Karpas-422 (cell line): ENCODE measurements around the gene ATG10. TPM values are rescaled to one million over a fixed set of nuclear protein-coding genes. Genes with fewer than 3 reads are reported as not detected.

Source experiments
- DNase-seq: peaks from one replicate; pipeline ENCODE4 v3.0.0-alpha.2; 2015
- H2AFZ ChIP-seq: fragments of 200-600 bp; sonication (generic); 2 replicates; pipeline ENCODE4 v1.6.1; 2014; ENCODE audit warnings: antibody characterized with exemption, low read length, mixed read lengths
- H3K27ac ChIP-seq: fragments of 200-600 bp; sonication (generic); 2 replicates; pipeline ENCODE4 v1.5.1; 2014; ENCODE audit warnings: mild to moderate bottlenecking, low read length, moderate library complexity
- H3K27me3 ChIP-seq: fragments of 200-600 bp; sonication (generic); 2 replicates; pipeline ENCODE4 v1.6.1; 2014; ENCODE audit warnings: low read length, mixed read lengths
- H3K36me3 ChIP-seq: fragments of 200-600 bp; sonication (generic); 2 replicates; pipeline ENCODE4 v1.6.1; 2014; ENCODE audit warnings: low read length, mixed read lengths; ENCODE audit not compliant: insufficient read depth
- H3K4me1 ChIP-seq: fragments of 200-600 bp; sonication (generic); 2 replicates; pipeline ENCODE4 v1.6.1; 2014; ENCODE audit warnings: mild to moderate bottlenecking, low read length, mixed read lengths
- H3K4me2 ChIP-seq: fragments of 200-600 bp; sonication (generic); 2 replicates; pipeline ENCODE4 v1.6.1; 2014; ENCODE audit warnings: low read length, low read depth, mild to moderate bottlenecking; ENCODE audit not compliant: poor library complexity, severe bottlenecking
- H3K4me3 ChIP-seq: fragments of 200-600 bp; sonication (generic); 2 replicates; pipeline ENCODE4 v1.5.1; 2014; ENCODE audit warnings: mild to moderate bottlenecking, antibody characterized with exemption, low read length, mixed read lengths
- H3K79me2 ChIP-seq: fragments of 200-600 bp; sonication (generic); 2 replicates; pipeline ENCODE4 v1.6.1; 2014; ENCODE audit warnings: mild to moderate bottlenecking, low read length, mixed read lengths
- H3K9ac ChIP-seq: fragments of 200-600 bp; sonication (generic); 2 replicates; pipeline ENCODE4 v1.6.0; 2014; ENCODE audit warnings: low read length
- H3K9me2 ChIP-seq: fragments of 200-600 bp; sonication (generic), shearing (Covaris generic); replicated peaks from 2 replicates; pipeline ENCODE4 v1.6.0; 2014; ENCODE audit warnings: mild to moderate bottlenecking, low read length, moderate library complexity; ENCODE audit not compliant: insufficient read depth
- H3K9me3 ChIP-seq: fragments of 300-700, 200-600 bp; sonication (generic); 2 replicates; pipeline ENCODE4 v1.6.1; 2014; ENCODE audit warnings: low read length, mixed read lengths
- H4K20me1 ChIP-seq: fragments of 200-600 bp; sonication (generic); 2 replicates; pipeline ENCODE4 v1.6.1; 2014; ENCODE audit warnings: mild to moderate bottlenecking, antibody characterized with exemption, low read length, low read depth; ENCODE audit not compliant: insufficient read depth
- total RNA-seq: library from RNA; depleted of rRNA; stranded (reverse); fragments of >200 nt; shearing (Covaris generic); gene quantifications from 2 replicates; pipeline ENCODE4 v1.2.3, GENCODE V29; 2014; ENCODE audit warnings: low replicate concordance

ATG10 gene
- total RNA-seq, 1 experiment from 2014 or later, result 16.8 TPM

GRCh38 chr5:82275216-82275664 lies 303.4 kb downstream of the ATG10 start:
- H3K27ac ChIP-seq, result no peak overlapping the region
- no peak overlapping the region for H2AFZ ChIP-seq
- no peak overlapping the region for H3K9ac ChIP-seq
- H3K4me1 ChIP-seq, result peaks cover 47% of the 10 kb centered on the region
- H3K79me2 ChIP-seq, result peaks cover 34% of the 10 kb centered on the region
- no peak overlapping the region for H3K4me3 ChIP-seq
- no peak overlapping the region for H3K4me2 ChIP-seq
- peaks cover 34% of the 10 kb centered on the region for H3K36me3 ChIP-seq
- H3K9me3 ChIP-seq, result no peaks in the 10 kb centered on the region
- H4K20me1 ChIP-seq, result peaks cover 4% of the 10 kb centered on the region; the same call in 1 of the 2 replicates
- no peak for DNase-seq
- H3K27me3 ChIP-seq, result no peaks in the 10 kb centered on the region
- H3K9me2 ChIP-seq, result no peaks in the 10 kb centered on the region; the same call in 1 of the 2 replicates

- Histone ChIP-seq H3K27ac (peak overlapping the region; percentile 88), H3K4me1 (peaks cover 47% of the 10 kb centered on the region), H3K4me2 (peak overlapping the region; percentile 85), H3K4me3 (peak overlapping the region; percentile 96), H3K79me2 (peaks cover 34% of the 10 kb centered on the region), H3K27me3 (no peaks in the 10 kb centered on the region), H4K20me1 (peaks cover 4% of the 10 kb centered on the region; the same call in 1 of the 2 replicates), H3K9ac (peak overlapping the region; percentile 97), H3K9me3 (no peaks in the 10 kb centered on the region), H3K36me3 (peaks cover 34% of the 10 kb centered on the region), H2AFZ (no peak overlapping the region), H3K9me2 (peaks cover 4% of the 10 kb centered on the region; the same call in 1 of the 2 replicates)
- DNase-seq, result no peak
Measured at GRCh38 chr5:82276800-82277612, 305.2 kb downstream of the ATG10 start.

- peak; percentile 64 for DNase-seq
- H3K9me3 ChIP-seq, result no peaks in the 10 kb centered on the region
- peak overlapping the region; percentile 85 for H3K4me2 ChIP-seq
- H3K36me3 ChIP-seq, result peaks cover 34% of the 10 kb centered on the region
- peak overlapping the region; percentile 88 for H3K27ac ChIP-seq
- peak overlapping the region; percentile 96 for H3K4me3 ChIP-seq
- H3K79me2 ChIP-seq, result peaks cover 34% of the 10 kb centered on the region
- peaks cover 47% of the 10 kb centered on the region for H3K4me1 ChIP-seq
- H3K9ac ChIP-seq, result peak overlapping the region; percentile 97
- peaks cover 4% of the 10 kb centered on the region; the same call in 1 of the 2 replicates for H4K20me1 ChIP-seq
- no peaks in the 10 kb centered on the region for H3K27me3 ChIP-seq
- no peak overlapping the region for H2AFZ ChIP-seq
- H3K9me2 ChIP-seq, result peaks cover 4% of the 10 kb centered on the region; the same call in 1 of the 2 replicates
Measured at GRCh38 chr5:82277613-82277986, 305.8 kb downstream of the ATG10 start.

- peak within 1 kb of the TSS; percentile 90 for H2AFZ ChIP-seq
Measured at GRCh38 chr5:82277987-82278710, 306.3 kb downstream of the ATG10 start, which contains the start of gene RPS23. Gene RPS23, minus strand, starts transcription at chr5:82278354. Its CDS starts 31 bp downstream, at chr5:82278323.

GRCh38 chr5:82278711-82279370 lies 307.0 kb downstream of the ATG10 start:
- no peaks in the 10 kb centered on the region for H3K27me3 ChIP-seq
- H4K20me1 ChIP-seq, result peaks cover 4% of the 10 kb centered on the region; the same call in 1 of the 2 replicates
- H3K36me3 ChIP-seq, result peaks cover 34% of the 10 kb centered on the region
- H3K79me2 ChIP-seq, result peaks cover 34% of the 10 kb centered on the region
- peak overlapping the region; percentile 97 for H3K9ac ChIP-seq
- H2AFZ ChIP-seq, result peak overlapping the region; percentile 90
- H3K9me3 ChIP-seq, result no peaks in the 10 kb centered on the region
- no peak overlapping the region for H3K27ac ChIP-seq
- peaks cover 4% of the 10 kb centered on the region; the same call in 1 of the 2 replicates for H3K9me2 ChIP-seq
- peak overlapping the region; percentile 85 for H3K4me2 ChIP-seq
- H3K4me1 ChIP-seq, result peaks cover 44% of the 10 kb centered on the region
- DNase-seq, result no peak
- peak overlapping the region; percentile 96 for H3K4me3 ChIP-seq

More at GRCh38 chr5:82277987-82278710, 306.3 kb downstream of the ATG10 start, which contains the start of gene RPS23:
- Histone ChIP-seq H3K36me3 (peaks cover 34% of the 10 kb centered on the region), H4K20me1 (peaks cover 4% of the 10 kb centered on the region; the same call in 1 of the 2 replicates), H3K4me3 (peak within 1 kb of the TSS; percentile 96), H3K9me3 (no peaks in the 10 kb centered on the region), H3K27ac (peak within 1 kb of the TSS; percentile 88), H3K79me2 (peaks cover 34% of the 10 kb centered on the region), H3K4me1 (peaks cover 47% of the 10 kb centered on the region), H3K9ac (peak within 1 kb of the TSS; percentile 97), H3K9me2 (peaks cover 4% of the 10 kb centered on the region; the same call in 1 of the 2 replicates), H3K4me2 (peak within 1 kb of the TSS; percentile 85), H3K27me3 (no peaks in the 10 kb centered on the region)
- peak; percentile 97 for DNase-seq

GRCh38 chr5:82283893-82284292 lies 312.1 kb downstream of the ATG10 start:
- H3K27ac ChIP-seq, result no peak overlapping the region
- no peak overlapping the region for H3K4me2 ChIP-seq
- H3K36me3 ChIP-seq, result no peaks in the 10 kb centered on the region
- H3K9ac ChIP-seq, result no peak overlapping the region
- H3K4me3 ChIP-seq, result no peak overlapping the region
- H3K9me2 ChIP-seq, result peaks cover 4% of the 10 kb centered on the region; the same call in 1 of the 2 replicates
- peaks cover 4% of the 10 kb centered on the region; the same call in 1 of the 2 replicates for H3K79me2 ChIP-seq
- no peaks in the 10 kb centered on the region for H3K27me3 ChIP-seq
- 0 out of 2 replicates have a peak, but pooled peaks cover 7% of the 10 kb centered on the region for H4K20me1 ChIP-seq
- H2AFZ ChIP-seq, result no peak overlapping the region
- no peak for DNase-seq
- H3K9me3 ChIP-seq, result no peaks in the 10 kb centered on the region
- peaks cover 14% of the 10 kb centered on the region for H3K4me1 ChIP-seq

- Histone ChIP-seq H4K20me1 (0 out of 2 replicates have a peak, but pooled peaks cover 7% of the 10 kb centered on the region), H3K4me3 (no peak overlapping the region), H2AFZ (no peak overlapping the region), H3K9me3 (no peaks in the 10 kb centered on the region), H3K9me2 (0 out of 2 replicates have a peak, but pooled peaks cover 4% of the 10 kb centered on the region), H3K9ac (no peak overlapping the region), H3K36me3 (no peaks in the 10 kb centered on the region), H3K27me3 (no peaks in the 10 kb centered on the region), H3K4me2 (no peak overlapping the region), H3K27ac (no peak overlapping the region), H3K79me2 (no peaks in the 10 kb centered on the region), H3K4me1 (peaks cover 5% of the 10 kb centered on the region)
- no peak for DNase-seq
Measured at GRCh38 chr5:82285206-82285605, 313.4 kb downstream of the ATG10 start.
